ENCODE results near the gene PDSS2.
"Not testable (repeated sequence)": the region's sequence is repeated elsewhere in the genome, so short reads cannot be mapped to it uniquely, and the experiment has no call there.

PDSS2 gene

GRCh38 chr6:107118976-107119375 is 340.4 kb downstream of the PDSS2 start:
- no peak for DNase-seq (ENCODE audit: low read depth in 2 of 2)

- not testable (repeated sequence) for DNase-seq (ENCODE audit: low read depth in 2 of 2)
Measured at GRCh38 chr6:107118540-107118939, 340.8 kb downstream of the PDSS2 start.

GRCh38 chr6:107116931-107117330 is 342.4 kb downstream of the PDSS2 start:
- DNase-seq (ENCODE audit: low read depth in 2 of 2): no peak

- no peak for DNase-seq (ENCODE audit: low read depth in 2 of 2)
Measured at GRCh38 chr6:107116328-107116892, 343.0 kb downstream of the PDSS2 start.

GRCh38 chr6:107115695-107116327 is 343.6 kb downstream of the PDSS2 start:
- DNase-seq (ENCODE audit: low read depth in 2 of 2): no peak

- DNase-seq (ENCODE audit: low read depth in 2 of 2): peak in 1 of 2 donors; percentile 15
Measured at GRCh38 chr6:107114926-107115694, 344.3 kb downstream of the PDSS2 start, which contains the start of gene BEND3. BEND3 (minus strand) TSS chr6:107115515; CDS start chr6:107099285, 16,230 bp downstream.

- DNase-seq (ENCODE audit: low read depth in 2 of 2): peak; percentile 63 to 68
Measured at GRCh38 chr6:107114213-107114925, 345.0 kb downstream of the PDSS2 start.

- no peak for DNase-seq (ENCODE audit: low read depth in 2 of 2)
Measured at GRCh38 chr6:107110200-107110599, 349.2 kb downstream of the PDSS2 start.

- DNase-seq (ENCODE audit: low read depth in 2 of 2): no peak
Measured at GRCh38 chr6:107108201-107108890, 351.0 kb downstream of the PDSS2 start.

- no peak for DNase-seq (ENCODE audit: low read depth in 2 of 2)
Measured at GRCh38 chr6:107107791-107108190, 351.6 kb downstream of the PDSS2 start.

GRCh38 chr6:107106165-107106564 is 353.2 kb downstream of the PDSS2 start:
- DNase-seq (ENCODE audit: low read depth in 2 of 2): no peak

- no peak for DNase-seq (ENCODE audit: low read depth in 2 of 2)
Measured at GRCh38 chr6:107105511-107106116, 353.8 kb downstream of the PDSS2 start.

GRCh38 chr6:107103082-107103481 is 356.3 kb downstream of the PDSS2 start:
- no peak for DNase-seq (ENCODE audit: low read depth in 2 of 2)

Measured in stimulated activated CD8-positive, alpha-beta memory T cell treated with anti-CD3 and anti-CD28 coated beads, Interleukin-15, amount 100 ng/mL, for 48 hours (primary cell).